Spleen (tissue), 11 donors: ENCODE data around the gene ZNF778. TPM values are rescaled to one million over a fixed set of nuclear protein-coding genes. Genes with fewer than 3 reads are reported as not detected.

Experiments
- DNase-seq: peaks from one replicate; pipeline ENCODE4 v3.0.0-alpha.2; 2020
- H3K27ac ChIP-seq, 8 donors: fragments of 200-600 bp; sonication (generic) in 7 of 8; 1 replicate in 4 of 8; 2 replicates in 4 of 8; pipeline versions ENCODE4 v1.5.0 to v1.8.0; 2016 to 2021; ENCODE audit warnings: inconsistent platforms in 4 of 8, mild to moderate bottlenecking in 4 of 8, moderate library complexity in 1 of 8
- H3K27me3 ChIP-seq, 7 donors: fragments of 200-600 bp; sonication (generic) in 6 of 7; replicated peaks in 1 of 7; 1 replicate in 4 of 7; 2 replicates in 3 of 7; pipeline versions ENCODE4 v1.5.0 to v1.8.0; 2016 to 2021; ENCODE audit warnings: inconsistent platforms in 3 of 7, mild to moderate bottlenecking in 1 of 7
- H3K36me3 ChIP-seq, 6 donors: fragments of 200-600 bp; sonication (generic) in 5 of 6; 1 replicate in 4 of 6; 2 replicates in 2 of 6; pipeline versions ENCODE4 v1.5.0 to v1.8.0; 2016 to 2021; ENCODE audit warnings: inconsistent platforms in 2 of 6
- H3K4me1 ChIP-seq, 6 donors: fragments of 200-600 bp; sonication (generic) in 5 of 6; 1 replicate in 3 of 6; 2 replicates in 3 of 6; pipeline versions ENCODE4 v1.5.0 to v1.8.0; 2016 to 2021; ENCODE audit warnings: inconsistent platforms in 3 of 6
- H3K4me3 ChIP-seq, 8 donors: fragments of 200-600 bp; sonication (generic) in 7 of 8; 1 replicate in 4 of 8; 2 replicates in 4 of 8; pipeline versions ENCODE4 v1.5.0 to v1.8.0; 2016 to 2021; ENCODE audit warnings: inconsistent platforms in 4 of 8, mild to moderate bottlenecking in 4 of 8, moderate library complexity in 2 of 8
- H3K9me3 ChIP-seq, 8 donors: fragments of 200-600 bp; sonication (generic) in 7 of 8; 1 replicate in 4 of 8; 2 replicates in 4 of 8; pipeline versions ENCODE4 v1.5.0 to v1.8.0; 2016 to 2021; ENCODE audit warnings: inconsistent platforms in 4 of 8
- POLR2A ChIP-seq, 3 donors: fragments of 450-650 bp; IDR thresholded peaks; one replicate each; pipeline ENCODE4 v1.5.1; 2017; ENCODE audit warnings: antibody characterized with exemption in 3 of 3, mild to moderate bottlenecking in 1 of 3
- POLR2AphosphoS5 ChIP-seq, 3 donors: sonication (generic); formaldehyde crosslinking; IDR thresholded peaks; one replicate each; pipeline ENCODE4 v1.5.1; 2017; ENCODE audit warnings: antibody characterized with exemption in 3 of 3
- WGBS, 5 donors: extraction: QIAGEN DNeasy Blood & Tissue Kit in 3 of 5; methylation state at CpG; one replicate each; pipeline versions ENCODE4 v1.1.5 to v1.1.7; 2013 to 2018; 5-methylcytosine and 5-hydroxymethylcytosine counted together
- intact Hi-C: fragments of 100-400 bp; cut with DNase I; formaldehyde crosslinking; loops from one replicate; pipeline ENCODE4 v1.15.0; 2023; ENCODE audit warnings: low total_unique reads
- polyA plus RNA-seq, 3 donors: library from polyadenylated mRNA; stranded (reverse); fragments of 200-250 nt; gene quantifications; one replicate each; pipeline ENCODE4 v1.2.1, GENCODE V29; 2013
- total RNA-seq, 7 donors: library from RNA; depleted of rRNA in 3 of 7; stranded (reverse); fragments of >200 nt in 3 of 7; fragmentation: NEBNext Ultra II Directional in 4 of 7; extraction: Animal tissue kit (Norgen Biotek cat#: 25700) in 4 of 7; gene quantifications; one replicate each; pipeline versions ENCODE4 v1.1.0 to v1.2.1, GENCODE V29; 2016 to 2021
- TF ChIP-seq, protein P1 (sequence below), 11 experiments: fragments of 200-600 bp in 7 of 11; fragments of 450-650 bp in 4 of 11; sonication (generic) in 4 of 11; IDR thresholded peaks in 8 of 11; conservative IDR thresholded peaks in 3 of 11; 1 replicate in 7 of 11; 2 replicates in 4 of 11; pipeline versions ENCODE4 v1.4.0 to v1.8.0; 2016 to 2021; ENCODE audit warnings: antibody characterized with exemption in 11 of 11, inconsistent platforms in 4 of 11, mild to moderate bottlenecking in 1 of 11
- donor health status: healthy with polysubstance abuse.
- donor health status: DM: no; HTN: no; CAD: no; lungs with moderate emphysema.
- donor health status: DM: no; HTN: no; CAD: no.
- donor health status: Bipolar disorder and iron deficiency.
- donor health status: healthy.
- donor health status: DM: no; HTN: no; CAD: no.
- donor health status: DM: yes; HTN: yes; CAD: no.

ZNF778 gene
- total and polyA plus RNA-seq, 10 donors: 1.6 to 34.4 (median 10.7) TPM

DNA sequence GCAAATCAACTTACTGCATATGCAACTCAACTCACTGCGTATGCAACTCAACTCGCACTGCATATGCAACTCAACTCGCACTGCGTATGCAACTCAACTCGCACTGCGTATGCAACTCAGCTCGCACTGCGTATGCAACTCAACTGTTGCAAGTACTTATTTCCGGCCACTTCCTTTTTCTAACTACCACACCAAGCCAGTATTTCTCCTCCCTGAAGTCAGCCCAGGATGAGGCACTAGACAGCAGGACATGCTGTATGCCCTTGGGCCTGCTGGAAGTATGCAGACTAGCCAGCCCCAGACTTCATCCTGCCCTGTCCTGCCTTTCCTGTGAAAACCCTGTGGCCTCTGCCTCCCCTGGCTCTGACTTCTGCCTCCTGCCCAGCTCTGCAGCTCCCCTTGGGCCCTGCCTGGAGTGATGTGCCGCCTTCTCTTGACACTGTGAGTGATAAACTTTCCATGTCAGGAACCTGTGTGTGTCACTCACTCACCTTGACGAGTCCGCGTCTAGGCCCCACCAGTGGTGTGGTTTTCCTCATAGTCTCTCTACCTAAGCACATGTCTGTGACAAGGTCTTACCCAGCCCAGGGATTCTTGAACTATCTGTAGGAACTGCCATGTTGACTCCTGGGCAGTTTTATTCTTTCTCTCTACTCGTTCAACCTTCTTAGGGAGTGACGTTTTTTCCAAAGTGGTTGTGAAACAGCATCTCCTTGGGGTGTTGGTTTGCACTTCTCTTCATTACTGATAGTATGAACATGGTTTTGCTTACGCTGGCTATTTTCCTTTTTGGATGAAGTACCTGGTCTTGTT, 16.4 kb downstream of the ZNF778 start:
- no peak for DNase-seq
- peaks cover 0 to 60% (median 29%) of the 10 kb centered on the region in 6 donors for H3K36me3 ChIP-seq
- intact Hi-C loops: no loop called here

DNA sequence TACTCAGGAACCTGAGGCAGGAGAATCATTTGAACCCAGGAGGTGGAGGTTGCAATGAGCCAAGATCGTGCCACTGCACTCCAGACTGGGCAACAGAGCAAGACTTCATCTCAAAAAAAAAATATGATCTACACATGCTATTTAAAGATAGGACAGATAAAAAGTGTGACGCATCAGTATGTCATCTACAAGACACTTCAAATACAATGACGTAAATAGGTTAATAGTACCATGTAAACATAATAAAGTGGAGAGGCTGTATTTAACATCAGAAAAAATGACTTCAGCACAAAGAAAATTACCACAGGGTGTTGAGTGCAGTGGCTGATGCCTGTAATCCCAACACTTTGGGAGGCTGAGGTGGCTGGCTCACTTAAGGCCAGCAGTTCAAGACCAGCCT, 20.2 kb downstream of the ZNF778 start:
- WGBS, 5 donors: 90 to 98% (median 92%) methylated on average over 3 of the region's 3 CpGs
- no peak for DNase-seq
- no peaks in the 10 kb centered on the region for H3K9me3 ChIP-seq
- TF ChIP-seq POLR2A (IDR thresholded peaks at IDR 0.05) (no peak), POLR2AphosphoS5 (IDR thresholded peaks at IDR 0.05) (no peak)
- TF ChIP-seq, protein P1, sequence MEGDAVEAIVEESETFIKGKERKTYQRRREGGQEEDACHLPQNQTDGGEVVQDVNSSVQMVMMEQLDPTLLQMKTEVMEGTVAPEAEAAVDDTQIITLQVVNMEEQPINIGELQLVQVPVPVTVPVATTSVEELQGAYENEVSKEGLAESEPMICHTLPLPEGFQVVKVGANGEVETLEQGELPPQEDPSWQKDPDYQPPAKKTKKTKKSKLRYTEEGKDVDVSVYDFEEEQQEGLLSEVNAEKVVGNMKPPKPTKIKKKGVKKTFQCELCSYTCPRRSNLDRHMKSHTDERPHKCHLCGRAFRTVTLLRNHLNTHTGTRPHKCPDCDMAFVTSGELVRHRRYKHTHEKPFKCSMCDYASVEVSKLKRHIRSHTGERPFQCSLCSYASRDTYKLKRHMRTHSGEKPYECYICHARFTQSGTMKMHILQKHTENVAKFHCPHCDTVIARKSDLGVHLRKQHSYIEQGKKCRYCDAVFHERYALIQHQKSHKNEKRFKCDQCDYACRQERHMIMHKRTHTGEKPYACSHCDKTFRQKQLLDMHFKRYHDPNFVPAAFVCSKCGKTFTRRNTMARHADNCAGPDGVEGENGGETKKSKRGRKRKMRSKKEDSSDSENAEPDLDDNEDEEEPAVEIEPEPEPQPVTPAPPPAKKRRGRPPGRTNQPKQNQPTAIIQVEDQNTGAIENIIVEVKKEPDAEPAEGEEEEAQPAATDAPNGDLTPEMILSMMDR (IDR thresholded peaks at IDR 0.05 in 8 of 11, conservative IDR thresholded peaks at IDR 0.05 in 3 of 11): no peak
- peaks cover 4 to 24% (median 13%) of the 10 kb centered on the region in 6 donors for H3K4me1 ChIP-seq
- H3K4me3 ChIP-seq: no peak overlapping the region
- H3K36me3 ChIP-seq: peaks cover 0 to 24% (median under 1%) of the 10 kb centered on the region in 6 donors
- no peak overlapping the region for H3K27ac ChIP-seq
- intact Hi-C loops: no loop called here
- no peaks in the 10 kb centered on the region for H3K27me3 ChIP-seq

More for the DNA sequence above, 16.4 kb downstream of the ZNF778 start:
- no peak for TF ChIP-seq POLR2AphosphoS5 (IDR thresholded peaks at IDR 0.05)
- no peak for TF ChIP-seq POLR2A (IDR thresholded peaks at IDR 0.05)
- TF ChIP-seq, protein P1 (IDR thresholded peaks at IDR 0.05 in 8 of 11, conservative IDR thresholded peaks at IDR 0.05 in 3 of 11): no peak
- WGBS, 5 donors: 61 to 88% (median 75%) methylated on average over 16 of the region's 16 CpGs
- Histone ChIP-seq H3K9me3 (peaks cover 0 to 15% (median 2%) of the 10 kb centered on the region in 8 donors), H3K27ac (peak overlapping the region in 4 of 8 donors; percentile 31 to 67 (median 48)), H3K4me1 (peaks cover 0 to 6% (median 0%) of the 10 kb centered on the region in 6 donors), H3K4me3 (no peak overlapping the region), H3K27me3 (no peaks in the 10 kb centered on the region)

DNA sequence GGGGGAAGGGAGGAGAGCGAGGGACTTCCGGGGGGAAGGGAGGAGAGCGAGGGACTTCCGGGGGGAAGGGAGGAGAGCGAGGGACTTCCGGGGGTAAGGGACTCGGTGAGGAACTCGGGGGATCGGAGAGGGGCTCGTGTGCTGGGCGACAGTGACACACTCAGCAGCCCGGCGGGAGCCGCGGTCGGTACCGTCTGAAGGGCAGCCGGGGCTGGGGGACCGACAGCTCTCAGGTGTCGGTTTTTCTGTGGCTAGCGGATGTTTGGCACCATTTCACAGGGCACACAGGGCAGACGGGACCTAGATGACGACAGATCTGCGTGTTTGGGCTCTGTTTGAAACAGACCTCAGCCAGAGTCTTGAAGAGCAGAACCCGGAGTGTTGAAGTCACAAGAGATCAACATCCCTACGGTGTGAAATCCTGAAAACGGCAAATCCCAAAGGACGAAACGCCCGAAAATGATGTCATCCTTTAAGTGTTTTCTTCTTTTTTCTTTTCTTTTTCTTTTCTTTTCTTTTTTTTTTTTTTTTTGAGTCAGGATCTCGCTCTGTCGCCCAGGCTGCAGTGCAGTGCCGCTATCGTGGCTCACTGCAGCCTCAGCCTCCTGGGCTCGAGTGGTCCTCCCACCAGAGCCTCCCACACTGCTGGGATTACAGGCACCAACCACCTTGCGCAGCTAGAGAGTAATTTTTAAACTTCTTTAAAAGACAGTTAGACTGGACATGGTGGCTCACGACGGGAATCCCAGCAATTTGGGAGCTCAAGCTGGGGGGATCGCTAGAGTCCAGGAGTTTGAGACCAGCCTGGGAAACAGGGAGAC, 23.9 kb downstream of the ZNF778 start:
- peak; percentile 94 for DNase-seq
- H3K4me1 ChIP-seq: peaks cover 4 to 20% (median 13%) of the 10 kb centered on the region in 6 donors
- peaks cover 0 to under 1% (median 0%) of the 10 kb centered on the region in 7 donors for H3K27me3 ChIP-seq
- intact Hi-C loops: no loop called here
- WGBS, 5 donors: 10 to 12% (median 11%) methylated on average over 35 to 39 of the region's 39 CpGs
- H3K9me3 ChIP-seq: no peaks in the 10 kb centered on the region
- peak overlapping the region; percentile 35 to 82 (median 56) for H3K4me3 ChIP-seq
- peak overlapping the region; percentile 89 to 99 (median 96) for H3K27ac ChIP-seq
- no peaks in the 10 kb centered on the region for H3K36me3 ChIP-seq
- TF ChIP-seq POLR2AphosphoS5 (IDR thresholded peaks at IDR 0.05): peak; percentile 85 to 95 (median 89)
- TF ChIP-seq POLR2A (IDR thresholded peaks at IDR 0.05): peak; percentile 39 to 69 (median 48)
- TF ChIP-seq, protein P1 (IDR thresholded peaks at IDR 0.05 in 8 of 11, conservative IDR thresholded peaks at IDR 0.05 in 3 of 11): no peak
